ENCODE data around the gene UBN2.

UBN2 gene

GRCh38 chr7:139265673-139266072, 34.6 kb downstream of the UBN2 start:
- no peak overlapping the region for H3K9ac ChIP-seq (ENCODE audit: insufficient read length)
- TF ChIP-seq EZH2 (IDR thresholded peaks at IDR 0.05) (no peak), POLR2AphosphoS5 (IDR thresholded peaks at IDR 0.05; ENCODE audit: borderline replicate concordance, low read depth, low read length) (no peak), FOXP2 (optimal IDR thresholded peaks at IDR 0.05; ENCODE audit: control extremely low read depth, extremely low read length, insufficient read depth) (no peak)
- peaks cover 25% of the 10 kb centered on the region for H3K36me3 ChIP-seq (ENCODE audit: insufficient read depth, low read length)
- DNase-seq (ENCODE audit: low read depth, low spot score), result no peak
- H3K27ac ChIP-seq, result no peak overlapping the region
- no peak overlapping the region for H3K4me3 ChIP-seq
- no peaks in the 10 kb centered on the region for H3K9me3 ChIP-seq (ENCODE audit: low read depth, low read length)

GRCh38 chr7:139271718-139272628, 40.9 kb downstream of the UBN2 start:
- Histone ChIP-seq H3K4me3 (no peak overlapping the region), H3K9me3 (ENCODE audit: low read depth, low read length) (no peaks in the 10 kb centered on the region), H3K36me3 (ENCODE audit: insufficient read depth, low read length) (peaks cover 7% of the 10 kb centered on the region; the same call in 1 of the 2 replicates), H3K9ac (ENCODE audit: insufficient read length) (no peak overlapping the region), H3K27ac (no peak overlapping the region)
- no peak for DNase-seq (ENCODE audit: low read depth, low spot score)
- TF ChIP-seq EZH2 (IDR thresholded peaks at IDR 0.05), result no peak
- TF ChIP-seq POLR2AphosphoS5 (IDR thresholded peaks at IDR 0.05; ENCODE audit: borderline replicate concordance, low read depth, low read length), result no peak
- no peak for TF ChIP-seq FOXP2 (optimal IDR thresholded peaks at IDR 0.05; ENCODE audit: control extremely low read depth, extremely low read length, insufficient read depth)

- H3K9me3 ChIP-seq (ENCODE audit: low read depth, low read length), result no peaks in the 10 kb centered on the region
- H3K4me3 ChIP-seq, result no peak overlapping the region
- DNase-seq (ENCODE audit: low read depth, low spot score), result no peak
- H3K36me3 ChIP-seq (ENCODE audit: insufficient read depth, low read length), result peaks cover 17% of the 10 kb centered on the region
- no peak overlapping the region for H3K9ac ChIP-seq (ENCODE audit: insufficient read length)
- TF ChIP-seq EZH2 (IDR thresholded peaks at IDR 0.05) (no peak), POLR2AphosphoS5 (IDR thresholded peaks at IDR 0.05; ENCODE audit: borderline replicate concordance, low read depth, low read length) (no peak), FOXP2 (optimal IDR thresholded peaks at IDR 0.05; ENCODE audit: control extremely low read depth, extremely low read length, insufficient read depth) (no peak)
- no peak overlapping the region for H3K27ac ChIP-seq
Observed at GRCh38 chr7:139284252-139284896, 53.3 kb downstream of the UBN2 start.

GRCh38 chr7:139286144-139286543, 55.1 kb downstream of the UBN2 start:
- TF ChIP-seq POLR2AphosphoS5 (IDR thresholded peaks at IDR 0.05; ENCODE audit: borderline replicate concordance, low read depth, low read length) (no peak), EZH2 (IDR thresholded peaks at IDR 0.05) (no peak), FOXP2 (optimal IDR thresholded peaks at IDR 0.05; ENCODE audit: control extremely low read depth, extremely low read length, insufficient read depth) (no peak)

GRCh38 chr7:139292821-139293220, 61.8 kb downstream of the UBN2 start:
- Histone ChIP-seq H3K9ac (ENCODE audit: insufficient read length) (no peak overlapping the region), H3K4me3 (no peak overlapping the region), H3K9me3 (ENCODE audit: low read depth, low read length) (no peaks in the 10 kb centered on the region), H3K36me3 (ENCODE audit: insufficient read depth, low read length) (no peaks in the 10 kb centered on the region), H3K27ac (no peak overlapping the region)
- no peak for DNase-seq (ENCODE audit: low read depth, low spot score)
- TF ChIP-seq POLR2AphosphoS5 (IDR thresholded peaks at IDR 0.05; ENCODE audit: borderline replicate concordance, low read depth, low read length) (no peak), EZH2 (IDR thresholded peaks at IDR 0.05) (no peak), FOXP2 (optimal IDR thresholded peaks at IDR 0.05; ENCODE audit: control extremely low read depth, extremely low read length, insufficient read depth) (no peak)

More at GRCh38 chr7:139286144-139286543, 55.1 kb downstream of the UBN2 start:
- Histone ChIP-seq H3K9ac (ENCODE audit: insufficient read length) (no peak overlapping the region), H3K36me3 (ENCODE audit: insufficient read depth, low read length) (peaks cover 17% of the 10 kb centered on the region), H3K9me3 (ENCODE audit: low read depth, low read length) (no peaks in the 10 kb centered on the region), H3K4me3 (no peak overlapping the region), H3K27ac (no peak overlapping the region)
- no peak for DNase-seq (ENCODE audit: low read depth, low spot score)

GRCh38 chr7:139293534-139293933, 62.5 kb downstream of the UBN2 start:
- Histone ChIP-seq H3K36me3 (ENCODE audit: insufficient read depth, low read length) (no peaks in the 10 kb centered on the region), H3K27ac (no peak overlapping the region), H3K9ac (ENCODE audit: insufficient read length) (no peak overlapping the region), H3K9me3 (ENCODE audit: low read depth, low read length) (no peaks in the 10 kb centered on the region), H3K4me3 (no peak overlapping the region)
- no peak for TF ChIP-seq EZH2 (IDR thresholded peaks at IDR 0.05)
- TF ChIP-seq POLR2AphosphoS5 (IDR thresholded peaks at IDR 0.05; ENCODE audit: borderline replicate concordance, low read depth, low read length), result no peak
- TF ChIP-seq FOXP2 (optimal IDR thresholded peaks at IDR 0.05; ENCODE audit: control extremely low read depth, extremely low read length, insufficient read depth), result no peak
- no peak for DNase-seq (ENCODE audit: low read depth, low spot score)

GRCh38 chr7:139294241-139294640, 63.2 kb downstream of the UBN2 start:
- H3K9ac ChIP-seq (ENCODE audit: insufficient read length), result no peak overlapping the region
- H3K36me3 ChIP-seq (ENCODE audit: insufficient read depth, low read length), result no peaks in the 10 kb centered on the region
- TF ChIP-seq EZH2 (IDR thresholded peaks at IDR 0.05) (no peak), POLR2AphosphoS5 (IDR thresholded peaks at IDR 0.05; ENCODE audit: borderline replicate concordance, low read depth, low read length) (no peak), FOXP2 (optimal IDR thresholded peaks at IDR 0.05; ENCODE audit: control extremely low read depth, extremely low read length, insufficient read depth) (no peak)
- H3K4me3 ChIP-seq, result no peak overlapping the region
- H3K9me3 ChIP-seq (ENCODE audit: low read depth, low read length), result no peaks in the 10 kb centered on the region
- H3K27ac ChIP-seq, result no peak overlapping the region
- DNase-seq (ENCODE audit: low read depth, low spot score), result no peak

- Histone ChIP-seq H3K9ac (ENCODE audit: insufficient read length) (no peak overlapping the region), H3K27ac (no peak overlapping the region), H3K4me3 (no peak overlapping the region), H3K36me3 (ENCODE audit: insufficient read depth, low read length) (no peaks in the 10 kb centered on the region), H3K9me3 (ENCODE audit: low read depth, low read length) (no peaks in the 10 kb centered on the region)
- no peak for TF ChIP-seq POLR2AphosphoS5 (IDR thresholded peaks at IDR 0.05; ENCODE audit: borderline replicate concordance, low read depth, low read length)
- no peak for DNase-seq (ENCODE audit: low read depth, low spot score)
Observed at GRCh38 chr7:139294951-139295575, 64.0 kb downstream of the UBN2 start.

Data from SK-N-MC (cell line).